Measurements from ENCODE around the gene NRP2.

Gene NRP2

GRCh38 chr2:205775097-205775877 is 93.0 kb downstream of the NRP2 start:
- no peak for DNase-seq (ENCODE audit: low read depth in 2 of 2)

GRCh38 chr2:205776139-205776538 is 93.8 kb downstream of the NRP2 start:
- DNase-seq (ENCODE audit: low read depth in 2 of 2): no peak

GRCh38 chr2:205776720-205777119 is 94.4 kb downstream of the NRP2 start:
- DNase-seq (ENCODE audit: low read depth in 2 of 2): no peak

GRCh38 chr2:205778356-205778755 is 96.1 kb downstream of the NRP2 start:
- DNase-seq (ENCODE audit: low read depth in 2 of 2): no peak

GRCh38 chr2:205780645-205781044 is 98.3 kb downstream of the NRP2 start:
- no peak for DNase-seq (ENCODE audit: low read depth in 2 of 2)

- no peak for DNase-seq (ENCODE audit: low read depth in 2 of 2)
Observed at GRCh38 chr2:205781244-205781931, 99.1 kb downstream of the NRP2 start.

- no peak for DNase-seq (ENCODE audit: low read depth in 2 of 2)
Observed at GRCh38 chr2:205782941-205783340, 100.6 kb downstream of the NRP2 start.

- no peak for DNase-seq (ENCODE audit: low read depth in 2 of 2)
Observed at GRCh38 chr2:205783872-205784499, 101.7 kb downstream of the NRP2 start.

- no peak for DNase-seq (ENCODE audit: low read depth in 2 of 2)
Observed at GRCh38 chr2:205785507-205786260, 103.4 kb downstream of the NRP2 start.

GRCh38 chr2:205786976-205787375 is 104.7 kb downstream of the NRP2 start:
- no peak for DNase-seq (ENCODE audit: low read depth in 2 of 2)

GRCh38 chr2:205787761-205788160 is 105.5 kb downstream of the NRP2 start:
- no peak for DNase-seq (ENCODE audit: low read depth in 2 of 2)

- DNase-seq (ENCODE audit: low read depth in 2 of 2): no peak
Observed at GRCh38 chr2:205789906-205790305, 107.6 kb downstream of the NRP2 start.

- DNase-seq (ENCODE audit: low read depth in 2 of 2): no peak
Observed at GRCh38 chr2:205792908-205793307, 110.6 kb downstream of the NRP2 start.

GRCh38 chr2:205796805-205797313 is 114.6 kb downstream of the NRP2 start:
- DNase-seq (ENCODE audit: low read depth in 2 of 2): no peak

- DNase-seq (ENCODE audit: low read depth in 2 of 2): no peak
Observed at GRCh38 chr2:205797866-205798265, 115.6 kb downstream of the NRP2 start.

GRCh38 chr2:205800224-205800623 is 117.9 kb downstream of the NRP2 start:
- DNase-seq (ENCODE audit: low read depth in 2 of 2): no peak

- DNase-seq (ENCODE audit: low read depth in 2 of 2): no peak
Observed at GRCh38 chr2:205800773-205801172, 118.5 kb downstream of the NRP2 start.

- DNase-seq (ENCODE audit: low read depth in 2 of 2): no peak
Observed at GRCh38 chr2:205802065-205802464, 119.8 kb downstream of the NRP2 start.

- DNase-seq (ENCODE audit: low read depth in 2 of 2): no peak
Observed at GRCh38 chr2:205802941-205803340, 120.6 kb downstream of the NRP2 start.

GRCh38 chr2:205803500-205803899 is 121.2 kb downstream of the NRP2 start:
- DNase-seq (ENCODE audit: low read depth in 2 of 2): no peak

- no peak for DNase-seq (ENCODE audit: low read depth in 2 of 2)
Observed at GRCh38 chr2:205805136-205805535, 122.8 kb downstream of the NRP2 start.
